Measurements from ENCODE around the gene KLHL2.
A peak's percentile ranks its signal among the peaks of the same experiment; 100 is the strongest.
"Not testable (repeated sequence)": the region's sequence is repeated elsewhere in the genome, so short reads cannot be mapped to it uniquely, and the experiment has no call there.

The KLHL2 gene

GRCh38 chr4:165331823-165332222, 124.5 kb downstream of the KLHL2 start:
- DNase-seq, result peak in 1 of 2 experiments; percentile 11

GRCh38 chr4:165332502-165332901, 125.1 kb downstream of the KLHL2 start:
- no peak for DNase-seq

- no peak for DNase-seq
These were observed 127.9 kb downstream of the KLHL2 start for GRCh38 chr4:165335163-165335703.

- no peak for DNase-seq
These were observed 129.4 kb downstream of the KLHL2 start for GRCh38 chr4:165336743-165337142.

- not testable (repeated sequence) for DNase-seq
These were observed 135.0 kb downstream of the KLHL2 start for GRCh38 chr4:165342340-165342739.

- no peak for DNase-seq
These were observed 136.2 kb downstream of the KLHL2 start for GRCh38 chr4:165343353-165344191.

GRCh38 chr4:165345666-165346417, 138.5 kb downstream of the KLHL2 start:
- DNase-seq, result no peak

- DNase-seq, result no peak
These were observed 140.5 kb downstream of the KLHL2 start for GRCh38 chr4:165347647-165348569.

- no peak for DNase-seq
These were observed 144.2 kb downstream of the KLHL2 start for GRCh38 chr4:165351359-165352130.

- peak; percentile 56 to 81 for DNase-seq
These were observed 148.5 kb downstream of the KLHL2 start for GRCh38 chr4:165355900-165356300.

GRCh38 chr4:165359506-165359905, 152.1 kb downstream of the KLHL2 start:
- DNase-seq, result no peak

- DNase-seq, result no peak
These were observed 152.8 kb downstream of the KLHL2 start for GRCh38 chr4:165360041-165360695.

GRCh38 chr4:165360985-165361670, 153.8 kb downstream of the KLHL2 start:
- no peak for DNase-seq

GRCh38 chr4:165361810-165362209, 154.4 kb downstream of the KLHL2 start:
- no peak for DNase-seq

GRCh38 chr4:165364452-165365080, 157.2 kb downstream of the KLHL2 start:
- no peak for DNase-seq

- DNase-seq, result no peak
These were observed 159.7 kb downstream of the KLHL2 start for GRCh38 chr4:165367040-165367439.

- DNase-seq, result no peak
These were observed 160.8 kb downstream of the KLHL2 start for GRCh38 chr4:165368114-165368513.

- DNase-seq, result no peak
These were observed 161.2 kb downstream of the KLHL2 start for GRCh38 chr4:165368567-165368966.

GRCh38 chr4:165369522-165369921, 162.2 kb downstream of the KLHL2 start:
- DNase-seq, result no peak

GRCh38 chr4:165370530-165370929, 163.2 kb downstream of the KLHL2 start:
- no peak for DNase-seq
